ENCODE results near the gene KRTAP9-1. TPM values are rescaled to one million over a fixed set of nuclear protein-coding genes. Genes with fewer than 3 reads are reported as not detected.

Gene KRTAP9-1
- total RNA-seq, 1 donor from 2014 or later = not detected

- DNase-seq = no peak
- Mint-ChIP-seq H3K4me1 (ENCODE audit: low read depth, unreplicated experiment) (no peaks in the 10 kb centered on the region), H3K36me3 (ENCODE audit: unreplicated experiment) (peaks cover 5% of the 10 kb centered on the region), H3K27me3 (ENCODE audit: unreplicated experiment) (peaks cover 4% of the 10 kb centered on the region), H3K27ac (ENCODE audit: unreplicated experiment) (no peak overlapping the region), H3K9me3 (ENCODE audit: unreplicated experiment) (peaks cover 7% of the 10 kb centered on the region), H3K4me3 (ENCODE audit: unreplicated experiment) (no peak overlapping the region)
- TF ChIP-seq, protein P1, sequence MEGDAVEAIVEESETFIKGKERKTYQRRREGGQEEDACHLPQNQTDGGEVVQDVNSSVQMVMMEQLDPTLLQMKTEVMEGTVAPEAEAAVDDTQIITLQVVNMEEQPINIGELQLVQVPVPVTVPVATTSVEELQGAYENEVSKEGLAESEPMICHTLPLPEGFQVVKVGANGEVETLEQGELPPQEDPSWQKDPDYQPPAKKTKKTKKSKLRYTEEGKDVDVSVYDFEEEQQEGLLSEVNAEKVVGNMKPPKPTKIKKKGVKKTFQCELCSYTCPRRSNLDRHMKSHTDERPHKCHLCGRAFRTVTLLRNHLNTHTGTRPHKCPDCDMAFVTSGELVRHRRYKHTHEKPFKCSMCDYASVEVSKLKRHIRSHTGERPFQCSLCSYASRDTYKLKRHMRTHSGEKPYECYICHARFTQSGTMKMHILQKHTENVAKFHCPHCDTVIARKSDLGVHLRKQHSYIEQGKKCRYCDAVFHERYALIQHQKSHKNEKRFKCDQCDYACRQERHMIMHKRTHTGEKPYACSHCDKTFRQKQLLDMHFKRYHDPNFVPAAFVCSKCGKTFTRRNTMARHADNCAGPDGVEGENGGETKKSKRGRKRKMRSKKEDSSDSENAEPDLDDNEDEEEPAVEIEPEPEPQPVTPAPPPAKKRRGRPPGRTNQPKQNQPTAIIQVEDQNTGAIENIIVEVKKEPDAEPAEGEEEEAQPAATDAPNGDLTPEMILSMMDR (IDR thresholded peaks at IDR 0.05; ENCODE audit: partially characterized antibody, unreplicated experiment) = no peak
Observed at GRCh38 chr17:41178843-41179616, 10.7 kb upstream of the KRTAP9-1 start.

DNA sequence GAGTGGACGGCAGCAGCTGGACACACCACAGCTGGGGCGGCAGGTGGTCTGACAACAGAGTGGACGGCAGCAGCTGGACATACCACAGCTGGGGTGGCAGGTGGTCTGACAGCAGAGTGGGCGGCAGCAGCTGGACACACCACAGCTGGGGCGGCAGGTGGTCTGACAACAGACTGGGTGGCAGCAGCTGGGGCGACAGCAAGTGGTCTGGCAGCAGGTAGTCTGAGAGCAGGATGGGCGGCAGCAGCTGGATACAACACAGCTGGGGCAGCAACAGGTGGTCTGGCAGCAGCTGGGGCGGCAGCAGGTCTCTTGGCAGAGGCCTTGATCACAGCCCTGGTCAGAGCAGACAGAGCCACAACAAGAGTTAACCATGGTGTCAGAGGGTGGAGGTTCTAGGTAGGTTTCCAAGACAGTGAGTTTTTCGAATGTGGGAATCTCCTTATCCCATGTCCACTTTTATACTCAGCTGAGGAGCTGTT lies 5.2 kb upstream of the KRTAP9-1 start, which contains the start of gene KRTAP4-1:
Gene KRTAP4-1 (minus strand): TSS at position 432 of the 482 bp plus-strand sequence. CDS start 57 bp downstream, at position 375.
- Mint-ChIP-seq H3K27ac (ENCODE audit: unreplicated experiment) (peak within 1 kb of the TSS; percentile 68), H3K4me1 (ENCODE audit: low read depth, unreplicated experiment) (no peaks in the 10 kb centered on the region), H3K4me3 (ENCODE audit: unreplicated experiment) (no peak within 1 kb of the TSS), H3K36me3 (ENCODE audit: unreplicated experiment) (no peaks in the 10 kb centered on the region), H3K9me3 (ENCODE audit: unreplicated experiment) (peaks cover 12% of the 10 kb centered on the region), H3K27me3 (ENCODE audit: unreplicated experiment) (peaks cover 6% of the 10 kb centered on the region)
- DNase-seq = peak; percentile 31
- TF ChIP-seq, protein P1 (IDR thresholded peaks at IDR 0.05; ENCODE audit: partially characterized antibody, unreplicated experiment) = no peak

- TF ChIP-seq, protein P1 (IDR thresholded peaks at IDR 0.05; ENCODE audit: partially characterized antibody, unreplicated experiment) = no peak
- Mint-ChIP-seq H3K9me3 (ENCODE audit: unreplicated experiment) (peaks cover 12% of the 10 kb centered on the region), H3K4me3 (ENCODE audit: unreplicated experiment) (no peak overlapping the region), H3K4me1 (ENCODE audit: low read depth, unreplicated experiment) (no peaks in the 10 kb centered on the region), H3K27ac (ENCODE audit: unreplicated experiment) (no peak overlapping the region), H3K27me3 (ENCODE audit: unreplicated experiment) (peaks cover 6% of the 10 kb centered on the region), H3K36me3 (ENCODE audit: unreplicated experiment) (no peaks in the 10 kb centered on the region)
- DNase-seq = no peak
Observed at GRCh38 chr17:41185001-41185400, 4.7 kb upstream of the KRTAP9-1 start.

GRCh38 chr17:41186872-41187271 lies 2.8 kb upstream of the KRTAP9-1 start:
- TF ChIP-seq, protein P1 (IDR thresholded peaks at IDR 0.05; ENCODE audit: partially characterized antibody, unreplicated experiment) = no peak
- peaks cover 10% of the 10 kb centered on the region for H3K27me3 Mint-ChIP-seq (ENCODE audit: unreplicated experiment)
- DNase-seq = no peak
- peaks cover 5% of the 10 kb centered on the region for H3K36me3 Mint-ChIP-seq (ENCODE audit: unreplicated experiment)
- H3K4me1 Mint-ChIP-seq (ENCODE audit: low read depth, unreplicated experiment) = peaks cover 1% of the 10 kb centered on the region
- H3K27ac Mint-ChIP-seq (ENCODE audit: unreplicated experiment) = no peak overlapping the region
- H3K9me3 Mint-ChIP-seq (ENCODE audit: unreplicated experiment) = peaks cover 16% of the 10 kb centered on the region
- no peak overlapping the region for H3K4me3 Mint-ChIP-seq (ENCODE audit: unreplicated experiment)

GRCh38 chr17:41190328-41190727 lies 641 bp downstream of the KRTAP9-1 start:
- H3K36me3 Mint-ChIP-seq (ENCODE audit: unreplicated experiment) = peaks cover 5% of the 10 kb centered on the region
- TF ChIP-seq, protein P1 (IDR thresholded peaks at IDR 0.05; ENCODE audit: partially characterized antibody, unreplicated experiment) = no peak
- H3K27me3 Mint-ChIP-seq (ENCODE audit: unreplicated experiment) = peaks cover 6% of the 10 kb centered on the region
- DNase-seq = no peak
- peaks cover 1% of the 10 kb centered on the region for H3K4me1 Mint-ChIP-seq (ENCODE audit: low read depth, unreplicated experiment)
- H3K27ac Mint-ChIP-seq (ENCODE audit: unreplicated experiment) = no peak overlapping the region
- peaks cover 8% of the 10 kb centered on the region for H3K9me3 Mint-ChIP-seq (ENCODE audit: unreplicated experiment)
- H3K4me3 Mint-ChIP-seq (ENCODE audit: unreplicated experiment) = no peak overlapping the region
